Activated CD4-positive, alpha-beta T cell treated with anti-CD3 and anti-CD28 coated beads for 1 hour (primary cell): ENCODE results near the gene KRTAP12-2.

Experiments used
- DNase-seq: peaks from one replicate; pipeline ENCODE4 v3.0.0-alpha.2; 2020

Gene KRTAP12-2

GRCh38 chr21:44625756-44626155 is 41.0 kb downstream of the KRTAP12-2 start:
- DNase-seq = no peak

GRCh38 chr21:44623575-44623974 is 43.2 kb downstream of the KRTAP12-2 start:
- DNase-seq = no peak

GRCh38 chr21:44619886-44620285 is 46.8 kb downstream of the KRTAP12-2 start:
- DNase-seq = no peak

GRCh38 chr21:44618909-44619308 is 47.8 kb downstream of the KRTAP12-2 start:
- peak; percentile 45 for DNase-seq

GRCh38 chr21:44618504-44618903 is 48.2 kb downstream of the KRTAP12-2 start:
- DNase-seq = no peak

GRCh38 chr21:44617071-44617501 is 49.6 kb downstream of the KRTAP12-2 start:
- DNase-seq = no peak

- no peak for DNase-seq
Observed at GRCh38 chr21:44616591-44616926, 50.2 kb downstream of the KRTAP12-2 start.
